Measurements from ENCODE around the gene NUTM2F.
"Not testable (repeated sequence)": the region's sequence is repeated elsewhere in the genome, so short reads cannot be mapped to it uniquely, and the experiment has no call there.

NUTM2F gene

DNA sequence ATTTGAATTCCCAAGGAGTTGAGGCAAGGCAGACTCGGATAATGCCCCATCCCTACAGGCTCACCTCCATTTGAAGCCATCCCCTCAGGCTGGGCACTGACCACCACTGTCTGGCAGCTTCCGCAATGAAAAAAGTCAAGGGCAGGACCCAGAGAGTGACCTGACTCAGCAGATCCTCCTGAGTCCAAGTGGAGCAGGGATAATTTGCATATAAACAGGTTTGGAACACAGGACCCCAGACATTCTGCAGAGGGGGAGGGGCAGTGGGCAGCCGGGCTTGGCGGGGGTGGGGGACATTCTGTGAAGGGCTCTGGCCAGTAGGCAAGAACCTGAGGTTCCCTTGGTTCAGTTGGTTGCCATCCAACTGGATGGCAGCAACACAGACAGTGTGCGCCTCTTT lies at the start of gene NUTM2F:
Gene NUTM2F, minus strand, starts transcription at position 101 of the 400 bp plus-strand sequence. Its CDS starts 21 bp downstream, at position 80.
- not testable (repeated sequence) for DNase-seq

DNA sequence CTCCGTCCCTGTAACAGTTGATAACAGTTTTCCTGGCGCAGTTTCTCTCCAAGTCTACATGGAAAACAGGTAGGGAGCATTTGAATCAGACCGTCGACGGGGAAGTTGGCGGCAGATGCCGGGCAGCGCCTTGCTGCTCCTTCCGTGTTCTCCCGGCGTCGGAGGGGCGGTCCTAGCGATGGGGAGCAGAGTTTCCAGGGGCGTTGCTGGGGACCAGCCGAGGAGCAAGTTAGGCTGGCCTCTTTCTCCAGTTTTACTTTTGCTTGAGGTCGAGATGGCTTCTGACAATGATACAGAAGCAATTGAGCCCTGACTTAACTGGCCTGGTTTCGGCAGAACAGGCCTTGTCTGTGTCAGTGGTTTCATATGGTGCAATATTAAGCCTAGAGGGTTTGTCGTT lies 46.8 kb upstream of the NUTM2F start:
- DNase-seq, result not testable (repeated sequence)

DNA sequence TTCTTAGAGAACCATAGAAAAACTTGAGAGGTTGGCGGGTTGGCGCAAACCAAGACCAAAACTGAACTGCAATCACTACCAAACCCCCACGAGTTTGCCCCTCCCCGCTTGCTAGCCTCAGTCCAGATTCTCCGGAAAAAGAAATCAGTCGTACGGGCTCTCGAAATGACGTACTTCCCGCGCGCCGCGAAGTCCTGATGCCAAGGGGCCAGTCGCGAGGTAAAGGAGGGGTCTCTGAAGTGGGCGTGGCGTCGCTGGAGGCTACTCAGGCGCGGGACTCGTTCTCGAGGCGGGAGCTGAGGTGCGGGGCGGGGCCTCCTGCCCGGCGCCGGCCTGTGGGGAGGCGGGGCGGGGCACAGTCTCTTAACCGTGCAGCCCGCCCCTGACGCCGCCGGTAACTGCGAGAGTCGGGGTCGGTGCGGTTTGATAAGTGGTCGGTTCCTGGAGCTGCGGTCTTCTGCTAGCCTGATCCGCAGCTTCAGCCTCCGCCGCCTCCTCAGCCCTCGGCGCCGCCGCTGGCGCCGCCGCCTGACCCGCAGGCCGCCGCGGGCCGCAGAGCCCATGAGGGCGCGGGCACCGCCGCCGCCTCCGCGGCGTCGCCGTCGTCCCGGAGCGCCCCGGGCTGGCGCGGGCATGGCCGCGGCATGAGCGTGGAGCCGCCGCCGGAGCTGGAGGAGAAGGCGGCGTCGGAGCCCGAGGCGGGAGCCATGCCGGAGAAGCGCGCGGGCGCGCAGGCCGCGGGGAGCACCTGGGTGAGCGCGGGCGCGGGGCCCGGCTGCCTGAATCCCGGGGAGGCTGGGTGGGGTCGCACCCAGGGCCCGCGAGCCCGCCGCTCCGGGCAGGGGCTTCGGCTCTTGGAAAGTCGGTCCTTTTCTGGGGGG lies 46.0 kb upstream of the NUTM2F start:
- peak; percentile 93 to 95 for DNase-seq

- not testable (repeated sequence) for DNase-seq
These were observed 45.3 kb upstream of the NUTM2F start for GRCh38 chr9:94373779-94374175.

DNA sequence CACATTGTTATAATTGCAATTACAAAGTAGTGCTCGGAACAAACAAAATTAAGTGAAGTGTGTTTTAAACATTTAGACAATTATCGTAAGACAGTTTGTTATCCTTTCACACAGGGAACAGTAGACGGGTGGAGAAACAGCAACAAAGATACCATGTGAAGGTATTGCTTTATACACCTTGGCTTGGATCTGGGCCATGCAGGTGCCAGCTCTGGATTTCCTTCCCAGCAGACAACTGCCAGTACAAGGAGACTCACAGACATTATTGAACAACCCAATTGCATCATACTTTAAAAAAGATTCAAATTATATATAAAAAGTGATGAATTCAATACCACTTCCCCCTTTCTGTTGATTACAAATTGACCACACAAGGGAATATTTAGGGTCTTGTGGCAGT lies 41.8 kb upstream of the NUTM2F start:
- DNase-seq, result not testable (repeated sequence)

DNA sequence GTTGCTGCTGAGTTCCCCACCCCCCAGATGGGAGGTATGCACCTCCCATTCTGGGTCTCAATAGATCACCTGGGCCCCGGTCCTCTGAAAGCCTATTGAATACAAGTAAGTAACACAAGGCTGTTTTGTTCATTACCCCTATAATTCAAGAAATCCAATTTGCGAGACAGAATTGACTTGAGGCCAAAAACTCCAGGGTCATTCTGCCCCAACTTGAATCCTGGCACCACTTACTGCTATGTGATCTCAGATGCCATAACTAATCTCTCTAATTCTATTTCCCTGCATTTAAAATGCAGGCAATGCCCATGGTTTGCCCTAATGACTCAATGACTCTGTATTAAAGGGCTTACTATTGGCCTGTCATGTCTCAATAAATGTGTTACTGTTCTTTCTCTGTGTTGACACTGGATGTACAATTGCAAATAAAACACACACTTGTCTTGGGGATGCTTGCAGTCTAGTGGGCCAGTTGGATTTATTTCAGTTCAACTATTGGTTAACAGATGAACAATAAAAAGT lies 35.7 kb upstream of the NUTM2F start:
- not testable (repeated sequence) for DNase-seq

DNA sequence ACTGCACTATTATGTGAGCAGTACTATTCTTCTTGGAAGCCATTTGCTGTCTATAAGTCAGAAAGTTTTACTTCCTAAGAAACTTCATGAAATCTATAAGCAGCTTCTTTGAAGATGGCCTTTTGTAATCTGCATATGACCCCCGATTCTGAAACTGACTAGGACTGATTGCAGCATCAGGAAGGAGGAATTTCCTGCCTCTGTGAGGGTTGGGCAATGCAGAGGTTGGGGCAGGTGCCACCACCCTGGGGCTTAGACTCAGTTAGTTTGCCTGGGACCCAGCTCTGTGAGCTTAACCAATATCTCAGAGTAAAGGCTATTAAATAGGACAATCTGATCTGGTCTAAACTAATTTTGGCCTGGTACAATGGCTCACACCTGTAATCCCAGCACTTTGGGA lies 28.7 kb upstream of the NUTM2F start:
- not testable (repeated sequence) for DNase-seq

- DNase-seq, result not testable (repeated sequence)
These were observed 23.7 kb upstream of the NUTM2F start for GRCh38 chr9:94351901-94352723.

DNA sequence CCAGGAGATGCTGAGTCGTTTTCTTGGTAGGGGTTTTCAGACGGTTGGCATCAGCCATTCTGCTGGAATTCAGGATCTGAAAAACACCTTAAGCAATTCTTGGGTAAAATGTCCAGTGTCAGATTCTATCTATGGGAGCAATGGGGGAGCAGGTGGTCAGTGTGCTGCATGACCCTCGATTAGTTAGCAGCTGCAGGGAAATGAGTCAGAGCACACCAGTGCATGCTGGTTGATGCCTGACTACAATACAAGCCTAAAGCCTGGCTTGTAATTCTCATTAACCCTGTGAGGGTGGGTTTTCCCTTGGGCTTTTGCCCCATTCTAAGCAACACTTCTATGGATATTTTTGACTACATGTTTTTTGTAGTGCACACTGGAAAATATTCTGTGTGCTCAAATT lies 20.3 kb upstream of the NUTM2F start:
- DNase-seq, result not testable (repeated sequence)

DNA sequence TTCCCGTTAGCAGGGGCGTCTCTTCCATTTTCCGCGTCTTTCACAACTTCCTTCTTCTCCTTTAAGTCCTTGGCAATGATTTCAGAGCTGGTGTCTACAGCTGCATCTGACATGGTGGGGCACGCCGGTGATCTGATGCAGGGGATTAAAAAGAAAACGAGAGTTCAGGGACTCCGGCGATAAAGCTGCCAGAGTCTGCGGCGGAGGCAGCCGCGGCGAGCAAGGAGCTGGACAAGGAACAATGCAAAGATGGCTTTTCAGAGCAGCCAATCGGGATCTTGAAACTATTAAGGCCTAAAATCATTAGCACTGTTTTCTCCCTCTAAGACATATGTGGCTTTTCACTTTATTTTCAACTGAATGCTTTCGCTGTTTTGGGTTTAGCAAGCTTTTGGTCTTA lies 19.0 kb upstream of the NUTM2F start:
- not testable (repeated sequence) for DNase-seq

DNA sequence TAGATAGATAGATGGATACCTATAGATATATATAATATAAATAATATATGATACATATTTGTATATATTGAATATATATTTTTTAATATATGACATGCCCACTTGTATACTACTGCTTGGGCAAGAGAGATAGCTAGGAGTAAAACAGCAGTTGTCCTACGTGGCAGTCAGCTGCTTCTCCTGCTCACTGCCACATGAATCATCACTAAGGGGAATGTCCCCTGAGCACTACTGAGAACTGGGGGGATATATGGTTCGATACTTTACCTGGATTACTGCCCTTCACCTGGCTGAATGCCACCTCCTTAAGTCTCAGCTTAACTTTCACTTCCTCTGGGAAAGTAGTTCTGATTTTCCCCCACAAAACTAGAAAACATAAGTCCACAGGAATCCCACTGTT lies 13.3 kb upstream of the NUTM2F start:
- DNase-seq, result not testable (repeated sequence)

DNA sequence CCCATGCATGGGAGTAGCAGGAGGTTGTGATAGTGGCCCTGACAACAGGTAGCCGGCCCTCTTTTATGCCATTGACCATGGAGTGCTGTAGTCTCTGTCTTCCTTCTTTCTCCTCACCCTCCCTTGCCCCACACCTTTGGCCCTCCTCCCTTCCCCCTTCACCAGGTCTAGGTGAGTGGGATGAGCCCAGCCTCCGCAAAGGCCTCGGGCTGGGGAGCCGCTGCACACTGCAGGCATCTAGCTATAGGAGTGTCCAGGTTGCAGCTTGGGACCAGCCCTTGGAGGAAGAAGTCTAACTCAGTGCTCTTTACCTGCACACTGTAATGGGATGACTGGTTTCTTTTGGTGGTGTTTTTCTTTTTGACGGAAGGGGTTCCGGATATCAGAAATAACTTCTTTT lies 12.3 kb upstream of the NUTM2F start:
- not testable (repeated sequence) for DNase-seq

DNA sequence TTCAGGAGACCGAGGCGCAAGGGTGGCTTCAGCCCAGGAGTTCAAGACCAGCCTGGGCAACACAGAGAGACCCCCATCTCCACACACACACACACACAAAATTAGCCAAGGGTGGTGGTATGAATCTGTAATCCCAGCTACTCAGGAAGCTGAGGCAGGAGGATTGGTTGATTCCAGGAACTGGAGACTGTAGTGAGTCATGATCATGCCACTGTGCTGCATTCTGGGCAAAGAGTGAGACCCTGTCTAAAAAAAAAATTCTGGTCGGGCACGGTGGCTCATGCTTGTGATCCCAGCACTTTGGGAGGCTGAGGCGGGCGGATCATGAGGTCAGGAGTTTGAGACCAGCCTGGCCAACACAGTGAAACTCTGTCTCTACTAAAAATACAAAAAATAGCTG lies 11.2 kb upstream of the NUTM2F start:
- not testable (repeated sequence) for DNase-seq

- DNase-seq, result not testable (repeated sequence)
These were observed 10.3 kb upstream of the NUTM2F start for GRCh38 chr9:94338723-94339122.

DNA sequence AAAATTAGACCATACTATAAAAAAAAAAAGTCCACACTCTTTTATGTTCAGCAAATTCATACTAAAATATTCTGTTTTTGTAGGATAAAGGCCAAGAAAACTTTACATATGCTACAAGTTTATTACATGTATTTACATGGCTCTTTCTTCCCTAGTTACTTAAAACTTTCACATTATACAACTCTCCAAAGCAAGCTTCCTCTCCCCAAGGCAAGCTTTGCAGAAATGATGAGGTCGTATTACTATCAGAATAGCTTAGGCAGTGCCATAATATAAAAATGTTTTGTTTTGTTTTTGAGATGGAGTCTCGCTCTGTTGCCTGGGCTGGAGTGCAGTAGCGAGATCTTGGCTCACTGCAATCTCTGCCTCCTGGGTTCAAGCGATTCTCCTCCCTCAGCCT lies 8.0 kb upstream of the NUTM2F start:
- DNase-seq, result not testable (repeated sequence)

DNA sequence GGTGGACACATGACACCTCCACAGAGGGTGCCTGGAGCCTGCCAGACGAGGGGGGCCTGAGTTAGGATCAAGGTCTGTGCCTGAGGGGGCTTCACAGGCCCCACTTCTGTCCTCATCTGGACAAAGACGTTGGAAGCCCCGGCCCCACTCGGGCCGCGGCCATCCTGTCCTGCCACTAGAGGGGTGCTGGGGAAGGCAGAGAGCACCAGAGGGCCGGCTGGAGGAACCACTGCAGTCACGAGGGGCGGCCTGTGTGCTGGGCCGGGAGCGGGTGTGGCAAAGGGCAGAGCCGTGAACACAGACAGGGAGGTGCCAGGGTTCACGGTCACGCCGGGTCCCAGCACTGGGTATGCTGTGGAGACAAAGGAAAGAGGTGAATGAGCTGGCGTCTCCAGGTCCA lies 2.9 kb downstream of the NUTM2F start:
- not testable (repeated sequence) for DNase-seq

DNA sequence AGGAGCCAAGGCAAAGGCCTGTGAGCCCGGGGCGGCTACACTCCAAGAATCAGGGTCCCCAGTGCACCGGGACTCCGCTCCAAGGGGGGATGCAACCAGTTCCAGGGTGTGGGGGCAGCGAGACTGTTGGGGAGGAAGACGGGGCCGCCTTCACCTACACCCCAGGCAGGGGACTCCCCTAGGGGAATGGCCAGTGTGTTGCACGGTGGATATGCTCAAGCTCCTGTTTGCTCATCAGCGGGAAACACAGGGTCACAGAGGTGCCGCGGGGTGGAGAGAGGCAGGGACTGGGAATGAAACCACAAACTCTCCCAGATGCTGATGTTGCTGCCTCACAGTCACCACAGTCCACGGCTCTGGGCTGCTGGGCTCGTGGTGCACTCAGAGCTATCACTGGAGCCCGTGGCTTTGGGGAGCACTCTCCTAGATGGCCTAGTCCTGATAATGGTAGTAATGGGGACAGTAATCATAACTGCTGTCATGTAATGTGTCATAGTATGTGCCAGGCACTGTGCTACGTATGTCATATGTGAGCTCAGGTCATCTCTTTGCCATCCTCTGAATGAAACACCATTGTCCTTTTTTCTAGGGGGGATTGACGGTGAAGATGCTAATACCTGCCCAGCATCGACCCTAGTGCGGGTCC lies 5.2 kb downstream of the NUTM2F start:
- DNase-seq, result not testable (repeated sequence)

GRCh38 chr9:94322342-94322940 lies 6.0 kb downstream of the NUTM2F start:
- DNase-seq, result not testable (repeated sequence)

- DNase-seq, result not testable (repeated sequence)
These were observed 10.3 kb downstream of the NUTM2F start for GRCh38 chr9:94317949-94318657.

DNA sequence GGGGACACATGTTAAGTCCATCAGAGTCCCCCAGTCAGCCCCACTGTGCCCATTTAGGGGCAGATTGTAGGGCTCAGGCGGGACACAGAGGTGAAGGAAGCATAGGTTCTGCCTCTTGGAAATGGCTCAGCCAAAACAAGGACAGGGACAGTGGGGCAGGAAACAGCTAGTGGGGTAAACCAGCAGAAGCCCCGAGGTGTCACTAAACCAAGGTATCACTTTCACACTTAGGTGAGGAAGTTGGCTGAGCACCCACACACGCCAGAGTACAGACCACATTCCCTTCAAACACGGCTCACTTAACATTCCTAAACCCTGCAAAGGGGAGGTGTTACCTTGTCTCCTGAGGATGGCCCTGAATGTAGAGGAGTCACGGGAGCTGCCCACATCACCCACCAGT lies 12.2 kb downstream of the NUTM2F start:
- not testable (repeated sequence) for DNase-seq
